Psoas muscle (tissue), 8 donors: ENCODE measurements around the gene ATP8A2. TPM values are rescaled to one million over a fixed set of nuclear protein-coding genes. Genes with fewer than 3 reads are reported as not detected.

Experiments
- ATAC-seq, 4 donors: fragments of 200-7000 bp; cut with Tn5 transposase; one replicate each; pipeline ENCODE4 v1.9.1; 2020; ENCODE audit warnings: moderate library complexity in 3 of 4, mild to moderate bottlenecking in 2 of 4
- DNase-seq, 2 donors: peaks; one replicate each; pipeline ENCODE4 v3.0.0-alpha.2; 2020
- H3K27ac ChIP-seq: fragments of 200-600 bp; one replicate; pipeline ENCODE4 v1.8.0; 2022
- H3K27me3 ChIP-seq, 3 donors: fragments of 200-600 bp in 1 of 3; one replicate each; pipeline versions ENCODE4 v1.6.1 to v1.8.0; 2013 to 2022; ENCODE audit warnings: low read length in 2 of 3, mild to moderate bottlenecking in 2 of 3, moderate library complexity in 1 of 3; ENCODE audit not compliant: insufficient read depth in 3 of 3
- H3K36me3 ChIP-seq, 2 donors: fragments of 200-600 bp in 1 of 2; one replicate each; pipeline versions ENCODE4 v1.6.1 to v1.8.0; 2013 to 2022; ENCODE audit warnings: low read depth in 1 of 2, mild to moderate bottlenecking in 1 of 2, moderate library complexity in 1 of 2; ENCODE audit not compliant: insufficient read depth in 1 of 2
- H3K4me1 ChIP-seq: fragments of 200-600 bp; one replicate; pipeline ENCODE4 v1.8.0; 2022
- H3K4me3 ChIP-seq: fragments of 200-600 bp; one replicate; pipeline ENCODE4 v1.8.0; 2022; ENCODE audit warnings: mild to moderate bottlenecking
- H3K9me3 ChIP-seq: fragments of 200-600 bp; one replicate; pipeline ENCODE4 v1.8.0; 2022
- WGBS, 3 donors: extraction: QIAGEN DNeasy Blood & Tissue Kit; methylation state at CpG; one replicate each; pipeline versions ENCODE4 v1.1.6 to v1.1.7; 2013; 5-methylcytosine and 5-hydroxymethylcytosine counted together
- intact Hi-C, 2 donors: fragments of 100-400 bp; cut with DNase I; formaldehyde crosslinking; loops; one replicate each; pipeline versions ENCODE4 v1.11.0 to v1.14.2; 2022
- polyA plus RNA-seq, 3 donors: library from polyadenylated mRNA; stranded (reverse); fragments of 200-250 nt; gene quantifications; one replicate each; pipeline ENCODE4 v1.2.3, GENCODE V29; 2013
- total RNA-seq, 4 donors: library from RNA; stranded (reverse); fragmentation: NEBNext Ultra II Directional in 2 of 4; extraction: Animal tissue kit (Norgen Biotek cat#: 25700) in 2 of 4; gene quantifications; one replicate each; pipeline versions ENCODE4 v1.2.1 to v1.2.4, GENCODE V29; 2021 to 2023
- TF ChIP-seq, protein P1 (sequence below): fragments of 200-600 bp; IDR thresholded peaks from one replicate; pipeline ENCODE4 v1.8.0; 2022; ENCODE audit warnings: antibody characterized with exemption
- donor health status: healthy with polysubstance abuse.
- donor health status: DM: no; HTN: no; CAD: no; lungs with moderate emphysema.
- donor health status: Bipolar disorder and iron deficiency.
- donor health status: healthy.
- donor health status: DM: yes; HTN: yes; CAD: no.
- donor health status: DM: no; HTN: no; CAD: no.
- donor health status: DM: no; HTN: no; CAD: no.
- donor health status: DM: yes; HTN: yes; CAD: no.

Gene ATP8A2
- total and polyA plus RNA-seq, 7 donors = 0.02 to 0.22 (median 0.04) TPM; not detected in 2

DNA sequence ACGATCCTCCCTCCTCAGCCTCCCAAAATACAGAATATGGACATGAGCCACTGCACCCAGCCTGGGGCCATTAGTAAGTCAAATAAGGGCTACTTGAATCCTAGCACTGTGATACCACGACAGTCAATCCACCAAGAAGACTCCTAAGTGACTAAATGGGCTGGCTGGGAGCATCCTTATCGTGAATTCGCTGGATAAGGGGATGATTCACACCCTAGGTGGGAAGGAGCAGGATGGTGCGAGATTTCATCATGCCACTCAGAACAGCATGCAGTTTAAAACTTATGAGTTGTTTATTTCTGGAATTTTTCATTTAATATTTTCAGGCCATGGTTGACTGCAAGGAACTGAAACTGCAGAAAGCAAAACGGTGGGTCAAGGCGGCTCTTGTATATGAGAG is 30.2 kb downstream of the ATP8A2 start:
- Histone ChIP-seq H3K27ac (no peak overlapping the region), H3K4me3 (no peak overlapping the region), H3K9me3 (no peaks in the 10 kb centered on the region), H3K4me1 (no peaks in the 10 kb centered on the region), H3K36me3 (no peaks in the 10 kb centered on the region), H3K27me3 (peaks cover 0 to 6% (median 5%) of the 10 kb centered on the region in 3 donors)
- intact Hi-C loops = no loop called here
- WGBS, 3 donors = 87 to 89% (median 87%) methylated on average over 7 of the region's 7 CpGs
- TF ChIP-seq, protein P1, sequence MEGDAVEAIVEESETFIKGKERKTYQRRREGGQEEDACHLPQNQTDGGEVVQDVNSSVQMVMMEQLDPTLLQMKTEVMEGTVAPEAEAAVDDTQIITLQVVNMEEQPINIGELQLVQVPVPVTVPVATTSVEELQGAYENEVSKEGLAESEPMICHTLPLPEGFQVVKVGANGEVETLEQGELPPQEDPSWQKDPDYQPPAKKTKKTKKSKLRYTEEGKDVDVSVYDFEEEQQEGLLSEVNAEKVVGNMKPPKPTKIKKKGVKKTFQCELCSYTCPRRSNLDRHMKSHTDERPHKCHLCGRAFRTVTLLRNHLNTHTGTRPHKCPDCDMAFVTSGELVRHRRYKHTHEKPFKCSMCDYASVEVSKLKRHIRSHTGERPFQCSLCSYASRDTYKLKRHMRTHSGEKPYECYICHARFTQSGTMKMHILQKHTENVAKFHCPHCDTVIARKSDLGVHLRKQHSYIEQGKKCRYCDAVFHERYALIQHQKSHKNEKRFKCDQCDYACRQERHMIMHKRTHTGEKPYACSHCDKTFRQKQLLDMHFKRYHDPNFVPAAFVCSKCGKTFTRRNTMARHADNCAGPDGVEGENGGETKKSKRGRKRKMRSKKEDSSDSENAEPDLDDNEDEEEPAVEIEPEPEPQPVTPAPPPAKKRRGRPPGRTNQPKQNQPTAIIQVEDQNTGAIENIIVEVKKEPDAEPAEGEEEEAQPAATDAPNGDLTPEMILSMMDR = no peak
- ATAC-seq (no peak), DNase-seq (no peak)

GRCh38 chr13:25406377-25406776 is 34.6 kb downstream of the ATP8A2 start:
- H3K4me1 ChIP-seq = no peaks in the 10 kb centered on the region
- H3K36me3 ChIP-seq = no peaks in the 10 kb centered on the region
- DNase-seq (no peak), ATAC-seq (no peak)
- H3K27me3 ChIP-seq = peaks cover 0 to 2% (median 2%) of the 10 kb centered on the region in 3 donors
- intact Hi-C loops = no loop called here
- TF ChIP-seq, protein P1 = no peak
- WGBS, 3 donors = 72 to 83% (median 78%) methylated on average over 1 of the region's 1 CpG
- peaks cover 3% of the 10 kb centered on the region for H3K9me3 ChIP-seq
- H3K4me3 ChIP-seq = no peak overlapping the region
- no peak overlapping the region for H3K27ac ChIP-seq

DNA sequence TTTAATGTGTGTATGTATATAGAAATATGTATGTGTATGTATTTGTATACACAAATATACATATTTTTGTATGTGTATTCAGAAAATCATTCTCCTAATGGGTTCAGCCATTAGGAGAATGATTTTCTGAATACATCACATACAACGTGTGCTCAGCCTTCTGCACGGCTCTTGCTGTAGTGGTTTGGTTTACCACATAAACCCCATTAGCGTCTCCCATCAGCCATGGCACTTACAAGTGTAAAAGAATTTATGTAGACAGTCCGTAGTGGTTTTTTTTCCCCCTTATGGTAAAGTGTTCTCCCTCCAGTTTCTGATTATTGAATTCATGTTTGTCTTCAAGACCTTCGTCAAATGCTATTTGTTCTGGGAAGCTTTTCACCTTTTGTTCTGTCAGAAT is 38.2 kb downstream of the ATP8A2 start:
- Histone ChIP-seq H3K9me3 (peaks cover 3% of the 10 kb centered on the region), H3K36me3 (no peaks in the 10 kb centered on the region), H3K27me3 (peaks cover 0 to 2% (median 0%) of the 10 kb centered on the region in 3 donors), H3K4me3 (no peak overlapping the region), H3K27ac (no peak overlapping the region), H3K4me1 (no peaks in the 10 kb centered on the region)
- DNase-seq = no peak
- intact Hi-C loops = no loop called here
- TF ChIP-seq, protein P1 = no peak
- no peak for ATAC-seq
- WGBS, 3 donors = 80 to 85% (median 85%) methylated on average over 5 of the region's 5 CpGs

- intact Hi-C loops = no loop called here
- ATAC-seq (no peak), DNase-seq (no peak)
- TF ChIP-seq, protein P1 = no peak
- H3K27me3 ChIP-seq = peaks cover 4 to 11% (median 7%) of the 10 kb centered on the region in 3 donors
- H3K36me3 ChIP-seq = no peaks in the 10 kb centered on the region
- H3K4me3 ChIP-seq = no peak overlapping the region
- H3K27ac ChIP-seq = no peak overlapping the region
- H3K9me3 ChIP-seq = peaks cover 3% of the 10 kb centered on the region
- no peaks in the 10 kb centered on the region for H3K4me1 ChIP-seq
- WGBS, 3 donors = 24 to 35% (median 33%) methylated on average over 1 of the region's 1 CpG
Observed at GRCh38 chr13:25415241-25415640, 43.5 kb downstream of the ATP8A2 start.

DNA sequence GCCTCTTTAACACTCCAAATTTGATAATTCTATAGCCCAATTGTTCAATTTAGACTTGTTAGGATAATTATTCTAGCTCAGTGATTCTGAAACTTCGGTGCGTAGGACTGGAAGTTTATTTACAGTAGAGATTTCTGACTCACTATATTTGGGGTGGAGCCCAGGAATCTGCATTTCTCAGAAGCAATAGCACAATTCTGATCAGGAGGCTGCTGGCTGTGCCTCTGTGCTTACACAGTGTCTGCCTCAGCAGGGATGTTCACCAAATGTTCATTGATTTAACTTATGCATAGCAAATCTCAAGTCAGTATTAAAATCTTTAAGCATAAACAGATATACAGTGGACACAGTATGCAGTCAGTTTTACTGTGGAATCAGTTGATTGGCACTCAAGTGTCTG is 45.8 kb downstream of the ATP8A2 start:
- intact Hi-C loops = no loop called here
- 69 to 88% (median 87%) methylated on average over 2 of the region's 2 CpGs for WGBS, 3 donors

More for the DNA sequence above, 45.8 kb downstream of the ATP8A2 start:
- Histone ChIP-seq H3K27me3 (peaks cover 4 to 13% (median 7%) of the 10 kb centered on the region in 3 donors), H3K4me3 (no peak overlapping the region), H3K9me3 (no peaks in the 10 kb centered on the region), H3K36me3 (no peaks in the 10 kb centered on the region), H3K4me1 (no peaks in the 10 kb centered on the region), H3K27ac (no peak overlapping the region)
- no peak for DNase-seq
- ATAC-seq = no peak
- TF ChIP-seq, protein P1 = no peak
